Measurements from ENCODE around the gene FGF14. TPM values are rescaled to one million over a fixed set of nuclear protein-coding genes. Genes with fewer than 3 reads are reported as not detected.

FGF14 gene
- total RNA-seq, 1 donor from 2014 or later: not detected

GRCh38 chr13:102347490-102347889 lies 54.4 kb downstream of the FGF14 start:
- Histone ChIP-seq H3K4me3 (ENCODE audit: low read depth, low read length) (no peak overlapping the region), H3K27me3 (ENCODE audit: control insufficient read depth, insufficient read depth, low read length) (no peaks in the 10 kb centered on the region), H3K36me3 (ENCODE audit: control insufficient read depth, insufficient read depth, low read length) (no peaks in the 10 kb centered on the region)
- FAIRE-seq (no peak), DNase-seq (ENCODE audit: low read depth) (no peak)
- TF ChIP-seq, protein P1, sequence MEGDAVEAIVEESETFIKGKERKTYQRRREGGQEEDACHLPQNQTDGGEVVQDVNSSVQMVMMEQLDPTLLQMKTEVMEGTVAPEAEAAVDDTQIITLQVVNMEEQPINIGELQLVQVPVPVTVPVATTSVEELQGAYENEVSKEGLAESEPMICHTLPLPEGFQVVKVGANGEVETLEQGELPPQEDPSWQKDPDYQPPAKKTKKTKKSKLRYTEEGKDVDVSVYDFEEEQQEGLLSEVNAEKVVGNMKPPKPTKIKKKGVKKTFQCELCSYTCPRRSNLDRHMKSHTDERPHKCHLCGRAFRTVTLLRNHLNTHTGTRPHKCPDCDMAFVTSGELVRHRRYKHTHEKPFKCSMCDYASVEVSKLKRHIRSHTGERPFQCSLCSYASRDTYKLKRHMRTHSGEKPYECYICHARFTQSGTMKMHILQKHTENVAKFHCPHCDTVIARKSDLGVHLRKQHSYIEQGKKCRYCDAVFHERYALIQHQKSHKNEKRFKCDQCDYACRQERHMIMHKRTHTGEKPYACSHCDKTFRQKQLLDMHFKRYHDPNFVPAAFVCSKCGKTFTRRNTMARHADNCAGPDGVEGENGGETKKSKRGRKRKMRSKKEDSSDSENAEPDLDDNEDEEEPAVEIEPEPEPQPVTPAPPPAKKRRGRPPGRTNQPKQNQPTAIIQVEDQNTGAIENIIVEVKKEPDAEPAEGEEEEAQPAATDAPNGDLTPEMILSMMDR (IDR thresholded peaks at IDR 0.05; ENCODE audit: insufficient read depth, low read length, severe bottlenecking): no peak

- Histone ChIP-seq H3K27me3 (ENCODE audit: control insufficient read depth, insufficient read depth, low read length) (no peaks in the 10 kb centered on the region), H3K36me3 (ENCODE audit: control insufficient read depth, insufficient read depth, low read length) (no peaks in the 10 kb centered on the region), H3K4me3 (ENCODE audit: low read depth, low read length) (no peak overlapping the region)
- TF ChIP-seq, protein P1 (IDR thresholded peaks at IDR 0.05; ENCODE audit: insufficient read depth, low read length, severe bottlenecking): no peak
- DNase-seq (ENCODE audit: low read depth) (no peak), FAIRE-seq (no peak)
Observed at GRCh38 chr13:102346769-102347168, 55.1 kb downstream of the FGF14 start.

DNA sequence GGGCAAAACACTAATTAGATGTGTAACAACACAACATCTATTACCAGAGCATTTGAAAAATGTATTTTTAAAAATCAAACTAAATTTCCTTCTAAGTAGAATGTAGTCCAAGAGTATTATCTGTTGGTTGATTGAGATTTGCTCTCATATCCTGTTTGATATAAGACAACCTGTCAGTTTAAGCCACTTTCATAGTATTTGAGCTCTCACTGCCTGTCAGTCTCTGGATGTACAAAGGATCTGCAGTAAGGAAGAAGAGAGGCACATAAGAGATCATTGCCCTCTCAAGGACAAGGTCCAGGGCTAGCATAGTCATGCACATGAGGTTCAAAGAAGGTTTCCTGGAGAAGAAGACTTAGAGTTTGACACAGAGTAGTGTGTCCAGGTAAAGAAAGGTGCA lies 57.4 kb downstream of the FGF14 start:
- Histone ChIP-seq H3K27me3 (ENCODE audit: control insufficient read depth, insufficient read depth, low read length) (no peaks in the 10 kb centered on the region), H3K4me3 (ENCODE audit: low read depth, low read length) (no peak overlapping the region), H3K36me3 (ENCODE audit: control insufficient read depth, insufficient read depth, low read length) (no peaks in the 10 kb centered on the region)
- FAIRE-seq: no peak
- TF ChIP-seq, protein P1 (IDR thresholded peaks at IDR 0.05; ENCODE audit: insufficient read depth, low read length, severe bottlenecking): no peak
- DNase-seq (ENCODE audit: low read depth): no peak

GRCh38 chr13:102333320-102334198 lies 68.3 kb downstream of the FGF14 start:
- no peaks in the 10 kb centered on the region for H3K36me3 ChIP-seq (ENCODE audit: control insufficient read depth, insufficient read depth, low read length)
- no peaks in the 10 kb centered on the region for H3K27me3 ChIP-seq (ENCODE audit: control insufficient read depth, insufficient read depth, low read length)
- TF ChIP-seq, protein P1 (IDR thresholded peaks at IDR 0.05; ENCODE audit: insufficient read depth, low read length, severe bottlenecking): no peak
- no peak for FAIRE-seq
- DNase-seq (ENCODE audit: low read depth): no peak
- no peak overlapping the region for H3K4me3 ChIP-seq (ENCODE audit: low read depth, low read length)

- DNase-seq (ENCODE audit: low read depth) (no peak), FAIRE-seq (no peak)
- no peaks in the 10 kb centered on the region for H3K36me3 ChIP-seq (ENCODE audit: control insufficient read depth, insufficient read depth, low read length)
- no peaks in the 10 kb centered on the region for H3K27me3 ChIP-seq (ENCODE audit: control insufficient read depth, insufficient read depth, low read length)
- H3K4me3 ChIP-seq (ENCODE audit: low read depth, low read length): no peak overlapping the region
- TF ChIP-seq, protein P1 (IDR thresholded peaks at IDR 0.05; ENCODE audit: insufficient read depth, low read length, severe bottlenecking): no peak
Observed at GRCh38 chr13:102328909-102329308, 72.9 kb downstream of the FGF14 start.

Measured in bronchial epithelial cell (primary cell).